Motor neuron (in vitro differentiated cells): ENCODE results near the gene ZFYVE28. TPM values are rescaled to one million over a fixed set of nuclear protein-coding genes. Genes with fewer than 3 reads are reported as not detected.
"Not testable (repeated sequence)": the region's sequence is repeated elsewhere in the genome, so short reads cannot be mapped to it uniquely, and the experiment has no call there.

ENCODE experiments used
- ATAC-seq, 8 experiments: fragments of 200-7000 bp; cut with Tn5 transposase; replicated peaks in 6 of 8; 2 replicates each; pipeline ENCODE4 v1.8.0; 2021; ENCODE audit warnings: mild to moderate bottlenecking in 8 of 8, moderate library complexity in 8 of 8
- H3K27ac ChIP-seq, 2 donors: fragments of 250-450 bp; sonication (Bioruptor Pico); 2 replicates each; pipeline ENCODE4 v1.9.0; 2021; ENCODE audit warnings: antibody characterized with exemption in 2 of 2, mild to moderate bottlenecking in 2 of 2, moderate library complexity in 1 of 2
- H3K4me1 ChIP-seq, 2 donors: fragments of 250-450 bp; sonication (Bioruptor Pico); replicated peaks in 1 of 2; 2 replicates each; pipeline ENCODE4 v1.6.1; 2021; ENCODE audit warnings: antibody characterized with exemption in 2 of 2, mild to moderate bottlenecking in 2 of 2, moderate library complexity in 1 of 2
- H3K4me3 ChIP-seq, 5 donors: fragments of 250-450 bp; sonication (Bioruptor Pico); 2 replicates each; pipeline ENCODE4 v1.9.0; 2021; ENCODE audit warnings: antibody characterized with exemption in 5 of 5, mild to moderate bottlenecking in 5 of 5, moderate library complexity in 4 of 5
- WGBS, 10 experiments: fragments of 450-650 bp; shearing (Covaris generic); methylation state at CpG; one replicate each; pipeline ENCODE4 v1.0.0; 2022; 5-methylcytosine and 5-hydroxymethylcytosine counted together
- in situ Hi-C, 9 experiments: fragments of 400-800 bp; cut with MboI; loops; one replicate each; pipeline ENCODE4 v1.15.0; 2021; ENCODE audit warnings: low sequenced_read_pairs in 9 of 9, low pct_unique_long_range_greater_than_20kb in 2 of 9; ENCODE audit not compliant: unreplicated experiment in 9 of 9
- total RNA-seq, 8 experiments: library from RNA; unstranded; fragments of 300-600 nt; gene quantifications; 2 replicates each; pipeline versions ENCODE4 v1.2.3 to v1.2.4, GENCODE V29; 2022

The ZFYVE28 gene
- total RNA-seq, 8 experiments from 2014 or later: 1.1 to 8.2 (median 4.3) TPM

DNA sequence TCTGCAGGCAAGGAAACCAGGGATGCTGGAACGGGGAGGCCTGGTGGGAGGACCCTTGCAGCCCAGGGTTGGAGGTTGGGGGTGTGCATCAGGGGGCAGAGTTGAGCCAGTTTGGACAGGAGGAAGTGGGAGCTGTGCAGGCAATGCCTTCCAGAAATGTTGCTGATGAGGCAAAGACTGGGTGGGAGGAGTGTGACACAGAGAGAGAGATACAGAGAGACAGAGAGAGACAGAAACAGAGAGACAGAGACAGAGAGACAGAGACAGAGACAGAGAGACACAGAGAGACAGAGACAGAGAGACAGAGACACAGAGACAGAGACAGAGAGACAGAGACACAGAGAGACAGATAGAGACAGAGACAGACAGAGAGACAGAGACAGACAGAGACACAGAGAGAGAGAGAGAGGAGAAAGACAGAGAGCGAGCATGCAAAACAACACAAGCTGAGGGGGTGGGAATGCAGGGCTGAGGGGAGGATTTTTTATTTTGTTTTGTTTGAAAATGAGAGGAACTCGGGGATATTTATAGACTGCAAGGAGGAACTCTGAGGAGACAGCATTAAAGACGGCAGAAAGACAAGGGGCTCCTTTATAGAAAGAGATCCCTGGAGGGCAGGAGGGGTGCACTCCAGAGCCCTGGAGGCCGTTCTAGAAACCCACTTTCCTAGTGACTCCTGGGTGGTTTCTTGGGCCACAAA, 174.6 kb downstream of the ZFYVE28 start:
- ATAC-seq: no peak
- in situ Hi-C loops: loop anchor here in 1 of 9 experiments (25.0 kb wide), 1 partner anchor 168 kb away; the partner anchor contains the start of genes CFAP99 and ZFYVE28
- 0 to 100% (median 52%) methylated on average over 1 to 5 of the region's 5 CpGs for WGBS, 10 experiments
- Histone ChIP-seq H3K4me1 (peaks cover 18 to 22% of the 10 kb centered on the region in 2 donors), H3K27ac (no peak overlapping the region), H3K4me3 (no peak overlapping the region)

- H3K27ac ChIP-seq: peak within 1 kb of the TSS in 1 of 2 donors; percentile 49
Measured at GRCh38 chr4:2241410-2242353, 176.8 kb downstream of the ZFYVE28 start, which contains the start of the genes HAUS3 and POLN. HAUS3 (minus strand) TSS chr4:2242121; CDS start chr4:2240946, 1,175 bp downstream. POLN (minus strand) TSS chr4:2242121; CDS start chr4:2229231, 12,890 bp downstream.

GRCh38 chr4:2241003-2241402, 177.4 kb downstream of the ZFYVE28 start:
- WGBS, 10 experiments: 0 to 19% (median 7%) methylated on average over 3 to 7 of the region's 7 CpGs
- in situ Hi-C loops: loop anchor here in 1 of 9 experiments (25.0 kb wide), 1 partner anchor 171 kb away; the partner anchor contains the start of genes CFAP99 and ZFYVE28

More at GRCh38 chr4:2241410-2242353, 176.8 kb downstream of the ZFYVE28 start, which contains the start of the genes HAUS3 and POLN:
- WGBS, 10 experiments: 0 to 6% (median 0%) methylated on average over 1 to 27 of the region's 88 CpGs; no CpG with 5 or more reads in 1 of the 10 experiments
- H3K4me1 ChIP-seq: peaks cover 18 to 35% of the 10 kb centered on the region in 2 donors
- in situ Hi-C loops: loop anchor here in 1 of 9 experiments (25.0 kb wide), 1 partner anchor 171 kb away; the partner anchor contains the start of genes CFAP99 and ZFYVE28
- H3K4me3 ChIP-seq: peak within 1 kb of the TSS; percentile 62 to 81 (median 67)
- peak; percentile 85 to 94 (median 92) for ATAC-seq

DNA sequence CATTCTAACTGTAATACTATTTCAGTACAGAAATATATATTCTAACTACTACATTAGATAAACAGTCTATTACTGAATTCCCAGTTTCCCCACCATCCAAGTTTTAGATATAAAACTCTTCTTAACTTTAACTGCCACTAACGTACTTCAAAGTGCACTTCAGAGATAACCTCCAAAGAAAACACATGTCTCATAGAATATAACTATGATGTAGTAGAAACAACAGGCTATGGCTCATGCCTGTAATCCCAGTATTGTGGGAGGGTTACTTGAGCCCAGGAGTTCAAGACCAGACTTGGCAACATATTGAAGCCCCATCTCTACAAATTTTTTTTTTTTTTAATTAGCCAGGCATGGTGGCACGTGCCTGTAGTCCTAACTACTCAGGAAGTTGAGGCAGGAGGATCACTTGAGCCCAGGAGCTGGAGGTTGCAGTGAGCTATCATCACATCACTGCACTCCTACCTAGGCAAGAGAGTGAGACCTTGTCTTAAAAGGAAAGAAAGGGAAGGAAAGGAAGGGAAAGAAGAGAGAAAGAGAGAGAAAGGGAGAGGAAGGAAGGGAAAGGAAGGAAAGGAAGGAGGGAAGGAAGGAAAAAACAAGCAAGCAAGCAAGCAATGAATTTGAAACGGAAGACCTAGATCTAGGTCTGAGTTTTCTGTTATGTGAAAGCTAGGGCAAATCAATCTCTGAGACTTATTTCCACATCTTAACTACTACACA, 181.3 kb downstream of the ZFYVE28 start:
- H3K27ac ChIP-seq: no peak overlapping the region
- no peak for ATAC-seq
- H3K4me1 ChIP-seq: peaks cover 15 to 35% of the 10 kb centered on the region in 2 donors
- H3K4me3 ChIP-seq: no peak overlapping the region
- WGBS, 10 experiments: 31 to 100% (median 67%) methylated on average over 1 to 3 of the region's 3 CpGs; no CpG with 5 or more reads in 1 of the 10 experiments
- in situ Hi-C loops: loop anchor here in 1 of 9 experiments (25.0 kb wide), 1 partner anchor 175 kb away; the partner anchor contains the start of genes CFAP99 and ZFYVE28

More at GRCh38 chr4:2241003-2241402, 177.4 kb downstream of the ZFYVE28 start:
- ATAC-seq: no peak
- peaks cover 17 to 35% of the 10 kb centered on the region in 2 donors for H3K4me1 ChIP-seq
- H3K4me3 ChIP-seq: peak overlapping the region; percentile 62 to 81 (median 67)
- H3K27ac ChIP-seq: no peak overlapping the region

GRCh38 chr4:2231082-2231481, 187.4 kb downstream of the ZFYVE28 start:
- H3K27ac ChIP-seq: no peak overlapping the region
- WGBS, 10 experiments: 86 to 100% (median 97%) methylated on average over 1 to 5 of the region's 6 CpGs; no CpG with 5 or more reads in 3 of the 10 experiments
- H3K4me1 ChIP-seq: no peaks in the 10 kb centered on the region
- H3K4me3 ChIP-seq: no peak overlapping the region
- in situ Hi-C loops: loop anchor here in 1 of 9 experiments (25.0 kb wide), 1 partner anchor 181 kb away; the partner anchor contains the start of genes CFAP99 and ZFYVE28
- no peak for ATAC-seq

GRCh38 chr4:2226261-2226660, 192.2 kb downstream of the ZFYVE28 start:
- Histone ChIP-seq H3K4me1 (no peaks in the 10 kb centered on the region), H3K27ac (no peak overlapping the region), H3K4me3 (no peak overlapping the region)
- ATAC-seq: no peak
- WGBS, 10 experiments: 33 to 100% (median 86%) methylated on average over 1 to 2 of the region's 2 CpGs
- in situ Hi-C loops: loop anchor here in 1 of 9 experiments (25.0 kb wide), 1 partner anchor 186 kb away; the partner anchor contains the start of genes CFAP99 and ZFYVE28

GRCh38 chr4:2222838-2223237, 195.6 kb downstream of the ZFYVE28 start:
- Histone ChIP-seq H3K27ac (no peak overlapping the region), H3K4me3 (no peak overlapping the region), H3K4me1 (peaks cover 0 to 3% of the 10 kb centered on the region in 2 donors)
- in situ Hi-C loops: no loop called here
- ATAC-seq: peak in 1 of 8 experiments; percentile 41
- 64 to 100% (median 93%) methylated on average over 1 to 2 of the region's 2 CpGs; no CpG with 5 or more reads in 3 of the 10 experiments for WGBS, 10 experiments

- 44 to 80% (median 46%) methylated on average over 1 to 4 of the region's 4 CpGs; no CpG with 5 or more reads in 3 of the 10 experiments for WGBS, 10 experiments
- H3K4me1 ChIP-seq, H3K27ac ChIP-seq, in situ Hi-C loops, H3K4me3 ChIP-seq, ATAC-seq: not testable (repeated sequence)
Measured at GRCh38 chr4:2221378-2221777, 197.1 kb downstream of the ZFYVE28 start.

GRCh38 chr4:2220016-2220630, 198.3 kb downstream of the ZFYVE28 start:
- in situ Hi-C loops: no loop called here
- peak; percentile 95 to 98 (median 96) for ATAC-seq
- WGBS, 10 experiments: 0 to 49% (median 14%) methylated on average over 1 to 6 of the region's 10 CpGs

More at GRCh38 chr4:2220016-2220630, 198.3 kb downstream of the ZFYVE28 start:
- Histone ChIP-seq H3K4me3 (no peak overlapping the region), H3K4me1 (peaks cover 0 to 3% of the 10 kb centered on the region in 2 donors), H3K27ac (no peak overlapping the region)
